Measurements from ENCODE around the gene PDE4B.

- no peak for TF ChIP-seq CTCF (IDR thresholded peaks at IDR 0.05)
- TF ChIP-seq POLR2A (IDR thresholded peaks at IDR 0.05) = no peak
These were observed 367.1 kb downstream of the PDE4B start for GRCh38 chr1:66159800-66160199.

Measured in heart left ventricle (tissue), 13 donors.